HG02678 (cell line): ENCODE results near the gene SNCG.

Source experiments
- ATAC-seq: cut with Tn5 transposase; IDR thresholded peaks from one replicate; pipeline ENCODE4 v1.9.1; 2021; ENCODE audit warnings: mild to moderate bottlenecking, moderate library complexity; ENCODE audit not compliant: unreplicated experiment

The SNCG gene

GRCh38 chr10:86960003-86960862, 1.8 kb downstream of the SNCG start:
- peak; percentile 63 for ATAC-seq

- ATAC-seq: no peak
Measured at GRCh38 chr10:86960863-86961434, 2.5 kb downstream of the SNCG start.

DNA sequence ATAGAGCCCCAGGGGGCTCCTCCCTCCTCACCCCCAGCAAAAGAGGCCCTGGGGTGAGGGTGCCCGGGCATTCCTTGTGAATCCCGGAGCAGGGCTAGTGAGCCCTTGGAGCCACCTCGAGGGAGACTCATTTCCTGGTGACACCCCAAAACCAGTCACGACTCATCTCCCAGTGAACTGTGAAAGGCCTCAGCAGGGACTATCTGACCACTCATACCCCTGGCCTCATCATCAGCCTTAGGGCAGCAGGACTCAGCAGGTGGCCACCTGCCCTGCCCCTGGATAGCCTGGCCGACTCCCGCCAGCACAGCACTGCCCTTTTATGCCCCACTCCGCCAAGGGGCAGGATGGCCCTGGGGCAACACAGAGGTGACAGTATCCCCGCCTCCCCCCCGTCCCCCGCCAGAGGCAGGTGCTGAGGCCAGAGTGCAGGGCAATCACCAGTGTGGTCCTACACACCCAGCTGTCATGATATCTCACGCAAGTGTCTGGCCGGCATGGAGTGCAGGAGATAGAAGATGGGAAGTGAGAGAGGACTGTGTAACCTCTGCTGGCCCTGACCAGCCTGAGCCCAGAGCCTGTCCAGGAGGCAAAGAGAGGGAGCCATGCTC, 3.2 kb downstream of the SNCG start:
- no peak for ATAC-seq

GRCh38 chr10:86962136-86962980, 4.0 kb downstream of the SNCG start:
- no peak for ATAC-seq

- no peak for ATAC-seq
Measured at GRCh38 chr10:86962981-86963310, 4.5 kb downstream of the SNCG start.

GRCh38 chr10:86963341-86963919, 5.0 kb downstream of the SNCG start:
- ATAC-seq: no peak

DNA sequence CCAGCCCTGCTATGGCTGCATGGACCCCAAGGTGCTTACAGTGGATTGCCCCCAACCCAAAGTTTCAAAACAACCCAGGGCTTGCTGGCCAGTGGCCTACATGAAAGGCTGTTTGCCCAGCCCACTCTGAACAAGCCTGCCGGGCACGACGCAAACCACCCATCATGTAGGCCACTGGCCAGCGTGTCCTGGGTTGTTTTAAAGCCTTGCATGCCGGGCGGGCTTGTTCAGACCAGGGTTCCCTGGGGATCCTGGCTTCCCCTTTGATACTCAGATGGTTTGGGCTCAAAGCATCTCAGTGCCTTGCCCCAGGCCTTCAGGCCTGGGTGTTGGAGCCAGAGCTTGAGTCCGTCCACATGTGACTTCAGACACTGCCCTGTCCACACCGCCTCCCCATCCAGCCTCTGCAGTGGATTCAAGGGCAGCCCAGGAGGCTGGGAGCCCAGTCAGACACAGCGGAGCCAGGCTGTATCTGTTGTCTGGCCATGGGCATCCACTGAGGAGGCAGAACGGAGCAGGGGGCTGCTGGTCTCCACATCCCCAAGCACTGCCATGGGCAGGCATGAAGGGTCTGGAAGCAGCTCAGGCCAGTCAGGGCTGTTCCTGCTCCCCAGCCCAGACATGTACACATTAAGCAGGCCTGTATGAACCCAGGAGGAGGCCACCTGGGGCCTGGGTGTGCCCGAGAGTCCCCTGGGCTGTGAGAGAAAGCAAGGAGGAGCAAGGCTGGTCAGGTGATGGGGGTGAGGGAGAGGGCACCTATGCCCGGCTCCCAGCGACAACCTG, 5.9 kb downstream of the SNCG start:
- no peak for ATAC-seq

DNA sequence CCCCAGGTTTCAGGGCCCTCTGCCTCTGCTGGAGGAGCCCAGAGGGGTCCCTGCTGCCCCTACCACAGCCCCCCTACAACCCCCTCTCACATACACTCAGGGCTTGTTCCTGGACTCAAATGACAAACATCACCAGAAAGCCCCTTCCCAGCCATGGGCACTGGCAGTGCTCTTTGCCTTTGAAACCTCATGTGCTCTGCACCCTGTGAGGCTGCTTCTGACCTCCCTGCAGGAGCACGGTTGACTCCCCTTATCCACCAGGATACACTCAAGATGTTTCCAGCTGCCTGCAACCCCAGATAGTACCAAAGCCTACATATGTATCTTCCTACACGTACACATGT, 6.4 kb downstream of the SNCG start:
- no peak for ATAC-seq

DNA sequence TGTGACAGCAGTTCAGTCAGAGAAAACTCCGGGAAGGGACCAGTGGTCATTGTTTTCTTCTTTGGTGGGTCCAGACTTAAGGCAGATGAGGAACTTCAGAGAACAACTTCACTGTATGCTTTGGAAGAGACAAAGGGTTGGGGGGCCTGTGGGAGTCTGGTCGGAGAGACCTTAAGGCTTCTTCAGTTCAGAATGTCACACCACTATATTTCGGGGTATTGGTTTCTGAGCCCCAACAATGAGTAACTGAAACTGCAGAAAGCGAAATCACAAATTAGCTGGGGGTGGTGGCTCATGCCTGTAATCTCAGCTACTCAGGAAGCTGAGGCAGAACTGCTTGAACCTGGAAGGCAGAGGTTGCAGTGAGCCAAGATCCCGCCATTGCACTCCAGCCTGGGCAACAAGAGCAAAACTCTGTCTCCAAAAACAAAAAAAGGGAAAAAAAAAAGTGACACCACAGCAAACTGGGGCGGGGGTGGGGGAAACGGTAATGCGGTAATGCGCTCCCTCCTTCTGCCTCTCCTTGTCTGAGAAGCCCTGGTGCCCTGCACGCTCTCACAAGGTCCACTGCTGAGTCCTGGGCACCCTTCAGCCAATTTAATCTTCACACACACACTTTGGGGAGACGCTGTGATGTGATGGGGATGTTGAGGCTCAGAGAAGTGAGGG, 7.7 kb downstream of the SNCG start:
- ATAC-seq: no peak

GRCh38 chr10:86967481-86967941, 9.1 kb downstream of the SNCG start:
- ATAC-seq: no peak

GRCh38 chr10:86968271-86968993, 10.0 kb downstream of the SNCG start, which contains the start of gene ADIRF:
Gene ADIRF (plus strand): TSS chr10:86968482. CDS start chr10:86968545, 63 bp downstream.
- no peak for ATAC-seq

DNA sequence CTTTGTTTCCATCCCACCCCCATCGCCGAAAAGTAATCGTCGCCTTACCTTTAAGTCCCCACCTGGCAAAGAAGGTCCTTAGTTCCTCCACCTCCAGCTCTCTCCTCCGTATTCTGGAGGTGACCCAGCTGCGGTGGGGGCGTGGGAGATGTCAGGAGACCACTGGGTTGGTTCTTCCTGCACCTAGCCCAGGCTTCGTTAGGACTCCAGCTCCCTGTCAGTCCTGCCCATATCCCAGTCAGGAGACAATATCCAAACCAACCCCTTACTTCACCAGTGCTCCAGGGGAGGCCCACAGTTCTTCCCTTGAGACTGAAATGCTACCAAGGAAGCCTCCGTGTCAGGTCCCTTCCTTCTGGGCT, 10.6 kb downstream of the SNCG start:
- ATAC-seq: no peak

GRCh38 chr10:86969421-86970041, 11.1 kb downstream of the SNCG start:
- no peak for ATAC-seq

- ATAC-seq: no peak
Measured at GRCh38 chr10:86970162-86970981, 12.0 kb downstream of the SNCG start.

GRCh38 chr10:86970982-86971231, 12.5 kb downstream of the SNCG start:
- ATAC-seq: no peak

DNA sequence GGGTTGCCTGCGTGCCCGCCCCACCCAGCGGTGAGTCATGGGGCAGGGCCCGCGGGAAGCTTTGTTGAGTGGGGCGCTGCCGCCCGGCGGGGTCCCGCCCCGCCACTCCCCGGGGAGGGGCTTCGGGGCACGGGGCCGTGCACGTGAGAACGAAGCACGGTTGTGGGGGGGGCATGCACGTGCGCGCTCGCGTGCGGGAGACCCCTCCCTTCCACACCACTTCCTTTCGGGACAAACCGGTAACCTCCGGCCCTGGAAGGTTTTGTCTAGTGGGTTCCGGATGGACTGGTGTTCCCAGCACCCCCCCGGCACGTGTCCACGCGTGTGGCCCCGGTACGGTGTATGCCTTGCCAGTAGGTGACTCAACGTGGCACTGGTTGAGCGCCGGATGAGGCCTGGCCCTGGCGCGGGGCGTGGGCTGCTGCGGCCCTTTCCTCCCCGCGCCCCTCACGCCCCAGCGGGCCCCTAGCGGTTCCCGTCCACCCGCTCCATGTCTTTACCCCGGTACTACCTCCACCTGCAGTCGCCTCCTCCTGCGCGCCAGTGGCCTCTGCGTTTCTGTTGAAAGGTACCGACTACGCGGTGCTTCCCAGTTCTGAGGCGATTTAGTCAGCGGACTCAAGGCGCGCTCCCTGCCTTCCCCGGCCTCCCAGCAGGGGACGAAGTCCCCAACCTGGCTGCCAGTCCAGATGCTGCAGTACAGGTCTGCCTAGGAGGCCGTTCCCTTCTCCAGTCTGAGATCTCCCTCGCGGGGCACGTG, 13.0 kb downstream of the SNCG start:
- peak; percentile 78 for ATAC-seq
